ENCODE measurements around the gene ACAT2.
"Not testable (repeated sequence)": the region's sequence is repeated elsewhere in the genome, so short reads cannot be mapped to it uniquely, and the experiment has no call there.

The ACAT2 gene

DNA sequence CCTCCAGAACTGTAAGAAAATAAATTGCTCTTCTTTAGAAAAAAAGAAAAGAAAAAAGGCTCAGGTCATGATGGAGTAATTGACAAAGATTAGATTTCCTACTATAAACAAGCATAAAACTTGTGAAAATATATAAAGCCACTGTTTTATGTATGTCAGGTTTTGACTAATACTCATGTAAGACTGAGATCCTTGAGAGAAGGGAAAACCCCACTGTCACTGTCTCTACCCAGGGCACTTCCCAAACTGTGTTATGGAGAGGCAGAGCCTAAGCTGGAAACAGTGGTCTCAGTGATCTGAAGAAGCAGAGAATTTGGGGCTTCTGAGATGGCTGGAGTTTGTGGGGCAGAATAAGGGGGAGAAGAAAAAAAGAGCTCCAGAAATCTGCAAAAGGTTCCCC lies 7.6 kb downstream of the ACAT2 start:
- Mint-ChIP-seq H3K27ac (no peak overlapping the region), H3K4me1 (no peaks in the 10 kb centered on the region), H3K9me3 (peaks cover 2% of the 10 kb centered on the region), H3K36me3 (peaks cover 32% of the 10 kb centered on the region), H3K27me3 (no peaks in the 10 kb centered on the region), H3K4me3 (no peak overlapping the region)
- ATAC-seq (ENCODE audit: low read depth) = no peak
- no peak for DNase-seq (ENCODE audit: low spot score in 2 of 2)

DNA sequence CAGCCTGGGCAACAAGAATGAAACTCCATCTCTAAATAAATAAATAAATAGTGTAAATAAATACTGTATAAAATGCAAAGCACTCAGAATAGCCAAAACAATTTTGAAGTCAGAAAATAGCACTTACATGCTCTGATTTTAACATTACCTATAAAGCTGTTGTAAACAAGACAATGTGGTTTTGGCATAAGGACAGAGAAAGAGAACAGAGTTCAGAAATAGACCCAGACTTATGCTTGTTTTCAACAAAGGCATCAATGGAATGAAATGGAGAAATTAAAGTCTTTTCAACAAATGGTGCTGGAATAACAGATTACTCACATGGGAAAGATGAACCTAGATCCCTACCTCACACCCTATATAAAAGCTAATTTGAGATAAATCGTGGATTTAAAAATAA lies 10.4 kb downstream of the ACAT2 start:
- no peak for DNase-seq (ENCODE audit: low spot score in 2 of 2)
- Mint-ChIP-seq H3K4me1 (no peaks in the 10 kb centered on the region), H3K27ac (no peak overlapping the region), H3K4me3 (no peak overlapping the region), H3K36me3 (peaks cover 30% of the 10 kb centered on the region), H3K27me3 (no peaks in the 10 kb centered on the region), H3K9me3 (peaks cover 2% of the 10 kb centered on the region)
- no peak for ATAC-seq (ENCODE audit: low read depth)

DNA sequence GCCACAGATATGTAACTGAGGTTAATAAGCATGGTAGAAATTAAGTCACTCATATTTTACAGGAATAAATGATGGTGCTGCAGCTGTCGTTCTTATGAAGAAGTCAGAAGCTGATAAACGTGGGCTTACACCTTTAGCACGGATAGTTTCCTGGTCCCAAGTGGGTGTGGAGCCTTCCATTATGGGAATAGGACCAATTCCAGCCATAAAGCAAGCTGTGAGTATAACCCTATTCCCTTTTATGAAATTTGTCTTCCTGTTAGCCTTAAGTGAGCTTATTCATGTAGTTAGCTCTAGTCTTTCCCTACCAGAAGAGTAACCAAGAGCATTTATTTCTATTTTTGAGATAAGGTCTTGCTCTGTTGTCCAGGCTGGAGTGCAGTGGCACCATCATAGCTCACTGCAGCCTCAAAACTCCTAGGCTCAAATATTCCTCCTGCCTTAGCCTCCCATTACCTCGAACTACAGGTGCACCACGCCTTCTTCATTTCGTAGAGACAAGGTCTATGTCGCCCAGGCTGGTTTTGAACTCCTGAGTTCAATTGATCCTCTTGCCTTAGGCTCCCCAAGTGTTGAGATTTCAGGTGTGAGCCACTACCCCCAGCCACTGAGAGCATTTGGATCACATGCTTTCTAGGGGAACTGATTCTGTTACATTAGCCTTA lies 15.5 kb downstream of the ACAT2 start:
- no peak for ATAC-seq (ENCODE audit: low read depth)
- Mint-ChIP-seq H3K4me3 (no peak overlapping the region), H3K4me1 (peaks cover 3% of the 10 kb centered on the region), H3K27me3 (no peaks in the 10 kb centered on the region), H3K36me3 (peaks cover 29% of the 10 kb centered on the region), H3K9me3 (no peaks in the 10 kb centered on the region), H3K27ac (no peak overlapping the region)
- no peak for DNase-seq (ENCODE audit: low spot score in 2 of 2)

DNA sequence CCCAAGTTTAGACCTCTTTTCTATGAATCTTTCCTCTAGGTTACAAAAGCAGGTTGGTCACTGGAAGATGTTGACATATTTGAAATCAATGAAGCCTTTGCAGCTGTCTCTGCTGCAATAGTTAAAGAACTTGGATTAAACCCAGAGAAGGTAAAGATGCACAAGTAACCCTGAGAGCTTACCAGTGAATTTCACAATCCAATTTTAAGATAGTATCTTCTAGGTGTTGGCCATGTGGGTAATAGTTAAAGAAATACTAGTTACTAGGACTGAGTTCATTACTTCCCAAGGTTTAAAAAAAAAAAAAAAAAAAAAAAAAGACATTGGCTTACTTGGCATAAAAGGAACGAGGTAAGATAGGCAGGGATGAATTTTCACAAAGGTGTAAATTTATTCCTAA lies 16.3 kb downstream of the ACAT2 start:
- no peak overlapping the region for H3K4me3 Mint-ChIP-seq
- no peak for ATAC-seq (ENCODE audit: low read depth)
- no peaks in the 10 kb centered on the region for H3K27me3 Mint-ChIP-seq
- peaks cover 9% of the 10 kb centered on the region for H3K4me1 Mint-ChIP-seq
- H3K9me3 Mint-ChIP-seq = no peaks in the 10 kb centered on the region
- peaks cover 35% of the 10 kb centered on the region for H3K36me3 Mint-ChIP-seq
- DNase-seq (ENCODE audit: low spot score in 2 of 2) = no peak
- H3K27ac Mint-ChIP-seq = no peak overlapping the region

DNA sequence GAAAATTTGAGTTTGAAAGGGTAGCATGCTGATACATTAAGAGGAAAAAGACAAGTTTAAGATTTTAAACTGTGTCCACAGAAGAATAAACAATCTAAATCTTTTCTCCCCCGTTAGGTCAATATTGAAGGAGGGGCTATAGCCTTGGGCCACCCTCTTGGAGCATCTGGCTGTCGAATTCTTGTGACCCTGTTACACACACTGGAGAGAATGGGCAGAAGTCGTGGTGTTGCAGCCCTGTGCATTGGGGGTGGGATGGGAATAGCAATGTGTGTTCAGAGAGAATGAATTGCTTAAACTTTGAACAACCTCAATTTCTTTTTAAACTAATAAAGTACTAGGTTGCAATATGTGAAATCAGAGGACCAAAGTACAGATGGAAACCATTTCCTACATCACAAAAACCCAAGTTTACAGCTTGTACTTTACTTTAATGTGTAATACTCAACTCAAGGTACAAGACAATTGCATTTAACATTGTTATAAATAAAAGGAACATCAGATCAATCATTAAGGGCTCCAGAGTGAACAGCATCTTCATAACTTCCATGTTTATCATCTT lies 16.8 kb downstream of the ACAT2 start:
- H3K9me3 Mint-ChIP-seq = no peaks in the 10 kb centered on the region
- peaks cover 35% of the 10 kb centered on the region for H3K36me3 Mint-ChIP-seq
- no peaks in the 10 kb centered on the region for H3K27me3 Mint-ChIP-seq
- H3K4me1 Mint-ChIP-seq = peaks cover 9% of the 10 kb centered on the region
- DNase-seq (ENCODE audit: low spot score in 2 of 2) = no peak
- H3K4me3 Mint-ChIP-seq = no peak overlapping the region
- H3K27ac Mint-ChIP-seq = no peak overlapping the region
- ATAC-seq (ENCODE audit: low read depth) = no peak

DNA sequence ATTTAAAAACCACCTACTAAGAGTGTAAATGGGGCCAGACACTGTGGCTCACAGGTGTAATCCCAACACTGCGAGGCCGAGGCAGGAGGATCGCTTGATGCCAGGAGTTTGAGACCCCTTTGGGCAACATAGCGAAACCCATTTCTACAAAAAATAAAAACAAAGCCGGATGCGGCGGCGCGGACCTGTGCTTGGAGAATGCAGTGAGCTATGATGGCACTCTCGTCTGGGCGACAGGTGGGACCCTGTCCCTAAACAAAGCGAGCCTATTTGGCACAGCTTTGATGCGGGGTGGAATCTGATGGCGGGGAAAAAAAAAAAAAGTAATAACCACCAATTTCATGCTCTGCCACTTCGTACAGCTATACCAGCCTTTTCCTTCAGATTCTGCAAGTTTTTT lies 26.4 kb downstream of the ACAT2 start:
- Mint-ChIP-seq H3K4me1 (peaks cover 20% of the 10 kb centered on the region), H3K27me3 (no peaks in the 10 kb centered on the region), H3K27ac (peak overlapping the region; percentile 92), H3K36me3 (peaks cover 14% of the 10 kb centered on the region), H3K4me3 (peak overlapping the region; percentile 99), H3K9me3 (no peaks in the 10 kb centered on the region)
- DNase-seq (ENCODE audit: low spot score in 2 of 2) (no peak), ATAC-seq (ENCODE audit: low read depth) (no peak)

DNA sequence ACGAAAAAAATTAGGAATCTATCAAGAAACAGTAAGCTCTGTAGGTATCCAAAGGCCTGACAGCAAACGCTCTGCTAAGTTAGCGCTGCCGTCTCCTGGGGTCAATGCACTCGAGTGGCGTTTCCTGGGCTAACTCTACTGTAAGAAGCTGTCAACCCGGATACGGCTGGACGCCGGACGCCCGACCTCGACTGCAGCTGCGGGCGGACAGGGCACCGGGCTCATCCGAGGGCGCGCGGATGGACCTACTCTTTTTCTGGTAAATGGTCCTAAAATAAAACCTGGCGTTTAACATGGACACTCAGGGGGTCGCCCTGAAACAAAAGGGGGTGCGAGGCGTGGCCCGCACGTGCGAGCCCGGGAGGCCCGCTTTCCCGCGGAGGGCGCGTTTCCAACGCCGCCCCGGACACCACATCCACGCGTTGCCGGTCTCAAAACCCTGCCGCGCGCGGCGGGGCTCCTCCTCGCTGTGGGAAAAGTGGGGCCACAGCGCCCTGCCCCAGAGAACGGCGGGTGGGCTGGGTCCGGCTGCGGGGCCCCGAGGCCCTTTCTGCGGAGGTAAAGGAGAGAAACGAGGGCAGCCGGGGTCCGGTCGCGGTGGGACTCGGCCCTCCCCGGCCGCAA lies 27.0 kb downstream of the ACAT2 start:
- DNase-seq (ENCODE audit: low spot score in 2 of 2) (no peak), ATAC-seq (ENCODE audit: low read depth) (no peak)
- Mint-ChIP-seq H3K4me3 (peak overlapping the region; percentile 99), H3K36me3 (peaks cover 14% of the 10 kb centered on the region), H3K9me3 (no peaks in the 10 kb centered on the region), H3K27me3 (no peaks in the 10 kb centered on the region), H3K27ac (peak overlapping the region; percentile 92), H3K4me1 (peaks cover 20% of the 10 kb centered on the region)

DNA sequence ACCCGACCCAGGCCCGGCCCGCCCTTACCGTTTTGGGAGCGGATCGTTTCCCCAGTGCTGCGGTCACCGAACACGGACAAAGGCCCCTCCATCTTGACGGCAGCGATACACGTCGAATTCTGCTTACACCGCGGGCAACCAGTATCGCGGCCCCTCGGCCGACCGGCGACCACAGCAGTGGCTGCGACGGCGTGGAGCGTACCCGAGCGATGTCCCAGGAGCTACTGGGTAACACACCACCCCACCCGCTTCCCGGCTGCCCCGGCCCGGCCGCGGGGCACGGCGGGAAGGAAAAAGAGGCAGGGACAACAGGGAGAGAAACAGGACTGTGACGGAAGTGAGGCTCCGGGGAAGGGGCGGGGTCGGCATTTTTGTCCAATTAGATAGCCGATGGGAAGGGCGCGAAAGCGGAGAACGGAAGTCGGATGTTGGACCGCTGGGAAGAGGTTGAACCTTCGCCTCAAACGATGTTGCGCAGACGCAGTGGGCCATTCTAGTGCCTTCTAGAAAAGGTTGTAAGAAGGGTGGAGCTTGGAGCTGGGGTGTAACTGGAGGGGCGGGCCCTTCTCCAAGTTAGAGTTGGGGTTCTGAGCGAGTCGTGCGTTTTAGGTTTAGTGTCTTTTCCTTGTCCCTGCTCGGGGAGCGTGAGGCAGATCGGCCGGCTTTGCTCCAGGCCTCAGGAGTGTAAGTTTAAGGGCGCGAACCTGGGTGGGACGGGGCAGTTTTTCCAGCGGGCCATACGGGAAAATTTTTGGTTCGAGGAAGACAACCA lies 27.7 kb downstream of the ACAT2 start, which contains the start of gene TCP1:
TSS of gene TCP1 (minus strand) at position 226 of the 772 bp plus-strand sequence. CDS start at position 92, 134 bp downstream.
- H3K4me1 Mint-ChIP-seq = peaks cover 23% of the 10 kb centered on the region
- peak; percentile 86 to 91 for DNase-seq (ENCODE audit: low spot score in 2 of 2)
- peak within 1 kb of the TSS; percentile 99 for H3K4me3 Mint-ChIP-seq
- no peaks in the 10 kb centered on the region for H3K27me3 Mint-ChIP-seq
- peaks cover 15% of the 10 kb centered on the region for H3K36me3 Mint-ChIP-seq
- peak within 1 kb of the TSS; percentile 92 for H3K27ac Mint-ChIP-seq
- ATAC-seq (ENCODE audit: low read depth) = peak; percentile 78
- no peaks in the 10 kb centered on the region for H3K9me3 Mint-ChIP-seq

DNA sequence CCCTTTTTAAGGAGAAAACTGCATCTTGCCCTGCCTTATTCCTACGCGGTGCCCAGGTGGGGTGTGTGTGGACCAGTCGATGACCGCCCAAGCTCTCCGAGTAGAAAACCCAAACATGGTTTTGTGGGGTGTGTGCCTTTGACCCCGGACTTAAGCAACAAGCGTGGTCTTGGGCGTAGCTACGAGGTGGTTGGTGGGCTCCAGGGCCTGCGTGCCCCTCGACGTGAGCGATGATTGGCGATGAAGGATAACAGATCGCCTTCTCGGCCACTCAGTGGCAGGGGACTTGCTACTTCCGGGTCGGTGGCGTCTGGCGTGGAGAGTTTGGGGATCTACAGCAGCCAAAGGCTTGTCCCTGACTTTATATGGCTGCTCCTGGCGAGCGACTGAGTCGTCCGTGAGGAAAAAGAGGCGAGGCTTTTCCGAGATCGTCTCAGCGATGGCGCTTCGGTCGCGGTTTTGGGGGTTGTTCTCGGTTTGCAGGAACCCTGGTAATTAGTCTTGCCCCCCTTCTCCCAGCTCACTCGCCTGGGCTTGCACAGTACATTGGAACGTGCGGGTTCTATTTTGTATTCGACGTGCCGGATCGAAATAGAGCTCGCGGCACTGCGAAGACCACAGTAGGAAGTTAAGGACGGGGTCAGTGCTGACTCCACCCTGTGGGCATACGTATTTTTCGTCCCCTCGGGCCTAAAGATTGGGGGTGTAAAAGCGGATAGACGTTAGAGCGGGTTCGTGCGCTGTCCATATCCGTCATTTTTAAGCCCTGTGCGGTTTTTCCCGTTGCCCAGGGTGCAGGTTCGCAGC lies 28.5 kb downstream of the ACAT2 start, which contains the start of gene MRPL18:
TSS of gene MRPL18 (plus strand) at position 319 of the 807 bp plus-strand sequence. CDS start at position 440, 121 bp downstream.
- DNase-seq (ENCODE audit: low spot score in 2 of 2) (peak; percentile 58 to 77), ATAC-seq (ENCODE audit: low read depth) (peak; percentile 77)
- no peaks in the 10 kb centered on the region for H3K9me3 Mint-ChIP-seq
- peaks cover 21% of the 10 kb centered on the region for H3K4me1 Mint-ChIP-seq
- H3K27me3 Mint-ChIP-seq = no peaks in the 10 kb centered on the region
- peaks cover 16% of the 10 kb centered on the region for H3K36me3 Mint-ChIP-seq
- H3K4me3 Mint-ChIP-seq = peak within 1 kb of the TSS; percentile 99
- H3K27ac Mint-ChIP-seq = peak within 1 kb of the TSS; percentile 92

DNA sequence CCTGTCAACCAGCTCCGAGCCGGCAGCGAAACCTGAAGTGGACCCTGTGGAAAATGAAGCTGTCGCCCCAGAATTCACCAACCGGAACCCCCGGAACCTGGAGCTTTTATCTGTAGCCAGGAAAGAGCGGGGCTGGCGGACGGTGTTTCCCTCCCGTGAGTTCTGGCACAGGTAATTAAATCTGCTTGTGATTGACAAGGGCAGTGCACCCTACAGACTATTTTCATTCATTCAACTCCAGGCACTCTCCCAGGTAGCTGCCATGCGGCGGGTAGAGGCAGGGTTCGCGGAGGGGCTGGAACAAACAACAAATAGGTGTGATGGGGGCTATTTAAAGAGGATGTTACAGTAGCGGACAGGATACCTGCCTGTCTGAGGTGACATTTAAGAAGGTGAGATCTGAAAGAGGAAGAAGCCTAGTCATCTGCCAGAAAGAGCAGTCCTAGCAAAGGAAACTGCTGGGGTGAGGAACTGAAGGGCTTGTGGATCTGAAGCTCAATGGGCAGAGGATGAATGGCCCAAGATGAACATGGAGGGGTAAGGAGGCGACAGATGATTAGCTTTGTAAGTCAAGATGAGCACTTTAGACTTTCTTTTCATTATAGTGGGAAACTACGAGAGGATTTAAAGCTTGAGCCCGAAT lies 29.2 kb downstream of the ACAT2 start:
- Mint-ChIP-seq H3K27ac (peak overlapping the region; percentile 92), H3K36me3 (peaks cover 18% of the 10 kb centered on the region), H3K9me3 (no peaks in the 10 kb centered on the region), H3K4me3 (peak overlapping the region; percentile 99), H3K4me1 (peaks cover 23% of the 10 kb centered on the region), H3K27me3 (no peaks in the 10 kb centered on the region)
- ATAC-seq (ENCODE audit: low read depth) (no peak), DNase-seq (ENCODE audit: low spot score in 2 of 2) (peak; percentile 7 to 19)

DNA sequence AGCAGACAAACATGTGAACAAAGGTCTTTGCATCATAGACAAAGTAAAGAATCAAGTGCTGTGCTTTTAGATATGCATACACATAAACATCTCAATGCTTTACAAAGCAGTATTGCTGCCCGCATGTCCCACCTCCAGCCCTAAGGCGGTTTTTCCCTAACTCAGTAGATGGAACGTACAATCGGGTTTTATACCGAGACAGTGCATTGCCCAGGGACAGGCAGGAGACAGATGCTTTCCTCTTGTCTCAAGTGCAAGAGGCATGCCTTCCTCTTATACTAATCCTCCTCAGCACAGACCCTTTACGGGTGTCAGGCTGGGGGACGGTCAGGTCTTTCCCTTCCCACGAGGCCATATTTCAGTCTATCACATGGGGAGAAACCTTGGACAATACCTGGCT lies 33.1 kb downstream of the ACAT2 start:
- not testable (repeated sequence) for DNase-seq (ENCODE audit: low spot score in 2 of 2); ATAC-seq (ENCODE audit: low read depth); H3K27me3 Mint-ChIP-seq; H3K9me3 Mint-ChIP-seq; H3K27ac Mint-ChIP-seq; H3K4me3 Mint-ChIP-seq
- Mint-ChIP-seq H3K4me1 (peaks cover 12% of the 10 kb centered on the region), H3K36me3 (peaks cover 25% of the 10 kb centered on the region)

DNA sequence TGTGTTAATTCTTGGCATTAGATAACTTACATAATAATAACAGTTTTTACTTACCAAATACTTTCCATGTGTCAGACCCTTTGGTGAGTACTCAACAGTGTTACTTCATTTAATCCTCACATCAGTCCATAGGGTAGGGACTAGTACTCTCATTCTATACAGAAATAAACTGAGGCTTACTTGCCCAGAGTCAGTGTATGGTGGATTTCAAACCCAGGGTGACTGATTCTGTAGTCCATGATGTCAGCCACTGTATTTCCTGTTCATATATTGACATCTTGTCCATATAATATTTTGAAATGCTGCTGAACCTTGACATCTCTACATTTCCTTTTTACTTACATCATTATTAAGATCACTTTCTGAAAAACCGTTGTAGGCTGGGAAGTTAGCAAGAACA lies 35.7 kb downstream of the ACAT2 start:
- H3K36me3 Mint-ChIP-seq = peaks cover 18% of the 10 kb centered on the region
- no peaks in the 10 kb centered on the region for H3K27me3 Mint-ChIP-seq
- DNase-seq (ENCODE audit: low spot score in 2 of 2) = no peak
- no peaks in the 10 kb centered on the region for H3K9me3 Mint-ChIP-seq
- H3K27ac Mint-ChIP-seq = no peak overlapping the region
- H3K4me1 Mint-ChIP-seq = peaks cover 5% of the 10 kb centered on the region
- ATAC-seq (ENCODE audit: low read depth) = no peak
- no peak overlapping the region for H3K4me3 Mint-ChIP-seq

Measured in memory B cell (primary cell).